Measurements from ENCODE around the gene SERBP1.
"Not testable (repeated sequence)": the region's sequence is repeated elsewhere in the genome, so short reads cannot be mapped to it uniquely, and the experiment has no call there.

The SERBP1 gene

DNA sequence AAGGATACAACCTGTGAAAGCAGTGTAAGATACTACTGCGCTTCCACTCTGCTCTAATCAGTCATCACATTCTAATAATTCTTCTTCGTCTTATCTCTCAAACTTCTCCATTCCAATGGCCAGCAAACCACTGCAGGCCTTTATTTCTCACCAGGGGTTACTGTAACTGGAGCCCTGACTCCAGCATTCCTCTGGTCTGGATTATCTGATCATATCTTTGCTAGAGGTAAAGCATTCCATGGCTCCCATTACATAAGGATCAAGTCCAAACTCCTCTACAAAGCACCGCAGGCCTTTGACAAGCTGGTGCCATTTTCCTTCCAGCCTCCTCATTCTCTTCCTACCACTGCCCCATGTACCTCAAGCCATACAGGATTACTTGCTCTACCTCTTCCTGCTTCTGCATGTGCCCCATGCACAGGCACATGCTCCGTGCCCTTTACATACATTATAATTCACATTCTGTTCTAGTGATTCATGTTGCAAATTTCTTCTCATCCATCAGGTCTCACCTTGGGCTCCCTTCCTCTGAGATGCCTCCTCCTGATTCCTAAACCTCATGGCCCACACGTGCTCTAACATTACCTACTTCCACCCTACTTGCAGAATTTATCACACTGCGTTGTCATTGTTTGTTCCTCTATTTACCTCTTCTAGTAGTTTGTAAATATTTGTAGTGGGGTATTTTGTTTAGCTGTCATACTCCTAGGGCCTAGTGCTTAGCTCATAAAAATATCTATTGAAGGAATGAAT is 9.3 kb upstream of the SERBP1 start:
- DNase-seq = no peak

DNA sequence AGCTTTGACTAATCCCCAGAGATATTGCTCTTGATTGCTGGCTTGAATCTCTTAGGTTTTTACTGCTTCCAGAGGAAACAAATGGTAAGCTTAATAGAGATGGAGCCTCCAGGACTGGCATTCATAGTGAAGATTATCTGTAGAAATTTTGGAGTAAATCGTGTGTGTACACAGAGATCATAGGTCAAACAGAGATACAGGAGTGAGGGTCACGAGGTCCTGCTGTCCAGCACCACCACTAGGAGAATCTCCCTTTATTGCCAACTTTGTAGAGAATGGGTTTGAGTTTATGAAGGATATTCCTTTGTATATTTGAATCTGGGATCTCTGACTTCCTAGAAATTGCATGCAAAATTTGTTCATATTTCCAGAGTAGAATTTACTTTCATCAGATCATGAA is 7.8 kb upstream of the SERBP1 start:
- DNase-seq = no peak

DNA sequence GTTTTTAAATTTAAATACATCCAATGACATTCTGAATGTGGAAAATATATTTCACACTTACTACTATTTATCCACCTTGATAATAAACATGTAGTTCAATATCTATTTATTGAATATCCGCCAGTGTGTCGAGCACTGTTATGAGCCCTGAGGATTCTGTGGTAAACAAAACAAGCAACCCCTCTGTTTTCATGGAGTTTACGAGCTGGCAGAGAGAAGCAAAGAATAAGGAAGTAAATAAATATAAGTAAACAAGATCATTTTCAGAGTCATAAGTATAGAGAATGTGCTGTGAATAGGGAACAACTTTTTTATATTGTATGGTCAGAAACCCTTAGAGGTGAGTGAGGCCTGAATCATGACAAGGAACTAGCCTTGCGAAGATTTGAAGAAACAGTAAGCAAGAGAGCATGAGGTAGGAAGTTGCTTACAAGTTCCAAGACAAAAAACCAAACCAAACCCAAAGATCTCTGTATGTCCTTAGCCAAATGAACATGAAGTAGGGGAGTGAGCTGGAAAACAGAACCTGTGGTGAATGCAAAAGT is 6.4 kb upstream of the SERBP1 start:
- no peak for DNase-seq

DNA sequence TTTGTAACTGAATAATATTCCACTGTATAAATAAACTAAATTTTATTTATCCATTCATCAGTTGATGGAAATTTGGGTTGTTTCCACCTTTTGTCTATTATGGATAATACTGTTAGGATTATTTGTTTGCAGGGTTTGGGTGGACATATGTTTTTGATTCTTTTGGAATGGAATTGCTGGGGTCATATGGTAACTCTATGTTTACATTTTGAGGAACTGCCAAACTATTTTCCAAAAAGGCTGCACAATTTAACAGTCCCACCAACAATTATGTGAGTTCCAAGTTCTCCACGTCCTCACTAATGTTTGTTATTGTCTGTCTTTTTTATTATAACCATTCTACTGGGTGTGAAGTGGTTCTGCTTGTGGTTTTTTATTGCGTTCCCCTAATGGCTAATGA is 4.3 kb upstream of the SERBP1 start:
- DNase-seq = no peak

DNA sequence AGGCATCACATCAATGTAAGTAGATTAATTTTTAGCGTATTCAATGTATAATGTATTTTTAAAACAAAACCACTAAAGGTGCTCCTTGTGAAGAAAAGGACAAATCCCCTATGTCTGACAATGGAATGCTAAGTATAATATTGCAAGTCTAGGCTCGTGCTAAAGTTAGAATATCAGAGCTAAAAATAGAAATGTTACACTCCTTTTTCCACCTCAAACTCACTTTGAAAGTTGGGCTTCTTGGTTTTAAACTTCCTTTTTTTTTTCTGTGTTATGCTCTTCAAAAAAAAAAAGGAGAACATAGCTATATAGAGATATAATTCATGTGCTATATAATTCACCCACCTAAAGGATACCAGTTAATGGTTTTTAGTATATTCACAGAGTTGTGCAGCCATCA is 3.6 kb upstream of the SERBP1 start:
- no peak for DNase-seq

DNA sequence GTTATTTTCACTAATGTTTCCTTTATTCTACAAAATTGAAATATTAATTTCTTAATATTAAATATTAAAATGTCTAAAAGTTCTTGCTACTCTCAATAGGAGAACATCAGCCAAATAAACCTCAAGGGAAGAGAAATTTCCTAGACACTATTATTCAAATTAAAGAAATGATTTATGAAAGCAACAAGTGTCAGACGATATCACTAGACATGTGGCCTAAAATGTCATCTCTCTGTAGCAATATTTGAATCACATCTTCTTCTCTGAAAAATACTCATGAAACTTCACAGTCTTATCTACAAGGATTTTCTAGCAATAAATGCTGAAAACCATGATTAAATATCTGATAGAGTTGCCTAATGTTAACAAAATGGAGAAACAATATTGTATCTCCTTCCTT is 2.5 kb upstream of the SERBP1 start:
- DNase-seq = no peak

DNA sequence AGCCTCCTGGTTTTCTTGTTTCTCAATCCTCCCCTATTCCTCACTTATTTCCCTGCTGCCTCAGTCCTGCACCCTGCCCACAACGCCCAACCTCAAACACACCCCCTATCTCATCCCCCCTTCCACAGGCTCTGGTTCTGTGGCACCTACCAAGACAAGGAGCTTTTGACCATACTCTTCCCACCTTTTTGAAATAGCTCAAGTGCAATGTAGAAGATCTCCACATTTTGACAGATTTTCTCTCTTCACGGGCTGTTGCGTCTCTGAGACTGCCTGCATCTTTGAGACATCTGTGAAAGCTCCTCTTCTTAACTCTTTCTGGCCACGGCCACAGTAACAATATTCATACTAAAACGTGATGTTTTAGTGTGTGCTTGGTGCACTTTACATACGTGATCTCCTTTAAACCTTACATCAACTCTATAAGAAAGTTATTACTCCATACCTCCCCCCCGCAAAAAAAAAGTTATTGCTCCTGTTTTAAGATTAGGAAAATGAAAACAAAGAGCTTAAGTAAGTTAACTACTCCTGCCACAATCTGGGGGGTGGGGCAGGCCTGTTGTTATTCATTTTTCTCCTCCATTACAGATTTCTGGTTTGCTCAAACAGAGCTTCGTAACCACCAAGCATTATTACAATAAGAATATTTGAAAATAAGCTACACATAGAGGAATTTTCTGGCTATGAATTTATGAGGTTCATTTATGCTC is 1.8 kb upstream of the SERBP1 start:
- DNase-seq = no peak

DNA sequence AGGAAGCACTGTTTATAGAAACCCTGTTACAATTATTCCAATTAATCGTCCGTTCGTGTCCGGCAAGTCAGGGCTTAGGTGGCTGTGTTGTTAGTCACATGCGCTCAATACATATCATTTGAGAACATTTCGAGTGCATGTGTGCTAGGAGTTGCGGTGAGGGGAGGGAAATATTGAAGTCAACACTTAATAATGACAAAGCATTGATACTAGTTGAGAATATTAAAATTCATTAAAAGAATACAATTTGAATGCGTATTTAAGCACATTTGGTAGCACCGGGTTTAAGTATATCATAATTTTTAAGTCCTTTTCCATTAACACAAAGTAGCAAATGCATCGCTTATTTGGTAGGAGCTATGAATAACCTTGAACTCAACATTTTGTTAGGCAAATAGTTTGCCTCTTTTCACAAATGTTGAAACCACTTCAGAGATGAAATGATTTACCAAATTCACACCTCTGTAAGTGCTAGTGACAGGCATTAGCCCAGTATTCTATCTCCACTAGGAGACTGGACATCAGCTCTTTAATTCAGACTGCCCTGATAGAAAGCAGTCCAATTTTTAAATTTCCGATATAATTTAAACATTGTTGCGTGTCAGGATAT is 1.1 kb upstream of the SERBP1 start:
- no peak for DNase-seq

DNA sequence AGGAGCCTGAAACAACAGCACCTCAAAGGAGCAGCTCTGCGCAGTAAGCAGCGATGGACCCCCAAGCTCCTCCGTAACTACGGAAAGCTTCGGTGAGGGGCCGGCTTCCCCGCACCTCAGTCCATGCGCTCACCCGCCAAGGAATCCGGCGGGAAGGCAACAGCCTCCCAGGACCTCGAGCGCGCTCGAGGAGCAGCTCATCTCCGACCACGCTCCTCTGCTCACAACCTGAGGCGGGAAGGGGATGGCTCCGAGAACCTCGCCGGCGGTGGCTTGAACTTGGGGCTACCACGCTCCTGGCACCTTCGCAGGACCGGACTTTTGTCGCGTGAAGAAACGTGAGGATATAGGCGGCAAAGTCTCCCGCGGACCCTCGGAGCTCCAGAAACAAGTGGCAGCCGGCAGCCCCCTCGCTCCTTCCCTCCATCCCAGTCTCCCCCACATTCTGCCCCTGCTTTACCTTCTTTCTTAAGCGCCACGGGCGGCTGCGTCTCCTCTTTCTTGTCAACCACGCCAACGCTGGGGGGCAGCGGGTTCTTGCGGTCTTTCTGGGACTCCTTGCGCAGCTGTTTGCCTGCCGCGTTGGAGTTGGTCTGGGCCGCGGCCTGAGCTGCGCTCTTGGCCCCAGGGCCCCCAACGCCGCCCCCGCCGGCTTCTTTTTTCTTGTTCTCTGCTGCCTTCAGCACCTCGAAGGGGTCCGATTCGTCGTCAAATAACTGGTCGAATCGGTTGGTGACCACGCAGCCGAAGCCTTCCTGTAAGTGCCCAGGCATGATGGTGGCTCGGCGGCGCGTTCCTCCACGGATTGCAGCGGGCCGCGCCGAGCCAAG is 459 bp downstream of the SERBP1 start:
- DNase-seq = peak in 4 of 5 donors; percentile 6 to 45 (median 22)

DNA sequence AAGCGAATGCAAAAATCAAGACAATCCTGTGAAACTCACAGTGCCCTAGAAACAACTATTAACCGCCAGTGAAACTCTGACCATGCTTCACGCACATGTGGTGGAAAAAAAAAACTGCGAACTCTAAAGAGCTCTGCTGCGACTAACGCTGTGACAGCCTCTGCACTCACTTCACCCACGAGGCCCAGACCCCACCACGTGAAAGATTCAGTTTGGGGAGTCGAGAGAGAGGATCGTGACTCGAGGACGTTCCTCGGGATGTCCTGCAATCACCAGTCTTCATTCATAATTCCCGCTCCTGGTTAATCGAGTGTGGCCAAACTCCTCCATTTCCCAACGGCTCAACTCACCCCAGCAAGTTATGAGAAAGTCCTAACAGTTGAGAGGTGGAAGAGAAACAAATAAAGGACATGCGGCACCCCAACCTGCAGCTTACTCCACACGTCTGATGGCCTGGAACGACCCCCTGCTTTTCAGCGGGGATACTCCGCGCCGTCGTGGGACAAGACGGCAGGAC is 1.1 kb downstream of the SERBP1 start:
- DNase-seq = peak in 4 of 5 donors; percentile 12 to 43 (median 18)

DNA sequence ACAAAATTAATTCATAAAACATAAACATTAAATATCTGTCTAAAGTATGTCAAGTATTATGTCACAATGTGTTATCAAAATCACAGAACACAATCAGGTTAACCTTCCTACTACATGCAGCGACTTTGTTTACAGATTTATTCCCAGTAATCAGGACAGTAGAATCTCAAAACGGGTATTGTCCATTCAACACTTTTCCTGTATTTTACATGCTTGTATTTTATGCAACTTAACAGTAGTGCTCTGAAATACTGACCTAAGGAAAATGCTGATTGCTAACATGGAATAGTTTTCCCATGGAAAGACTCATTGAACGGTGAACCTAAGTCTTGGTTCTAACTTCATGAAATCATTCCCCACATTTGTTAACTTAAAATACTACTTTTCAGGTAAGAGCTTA is 2.3 kb downstream of the SERBP1 start:
- no peak for DNase-seq

DNA sequence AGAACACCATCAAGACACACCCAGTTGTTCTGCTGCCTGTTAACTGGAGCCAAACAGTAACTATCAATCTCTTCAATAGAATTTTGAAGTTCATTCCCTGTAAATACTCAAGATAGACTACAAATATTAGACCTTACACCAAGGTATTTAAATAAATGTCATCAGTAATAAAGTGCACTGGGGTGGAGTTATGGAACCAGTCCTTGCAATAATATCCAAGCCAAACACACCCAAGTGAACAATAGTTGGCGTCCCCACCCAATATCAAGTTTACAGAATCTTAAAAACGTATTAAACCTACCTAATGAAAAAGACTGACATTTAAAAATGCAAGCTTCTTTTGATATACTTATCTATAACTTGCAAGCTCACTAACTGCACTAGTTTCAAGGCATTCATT is 2.7 kb downstream of the SERBP1 start:
- DNase-seq = no peak

DNA sequence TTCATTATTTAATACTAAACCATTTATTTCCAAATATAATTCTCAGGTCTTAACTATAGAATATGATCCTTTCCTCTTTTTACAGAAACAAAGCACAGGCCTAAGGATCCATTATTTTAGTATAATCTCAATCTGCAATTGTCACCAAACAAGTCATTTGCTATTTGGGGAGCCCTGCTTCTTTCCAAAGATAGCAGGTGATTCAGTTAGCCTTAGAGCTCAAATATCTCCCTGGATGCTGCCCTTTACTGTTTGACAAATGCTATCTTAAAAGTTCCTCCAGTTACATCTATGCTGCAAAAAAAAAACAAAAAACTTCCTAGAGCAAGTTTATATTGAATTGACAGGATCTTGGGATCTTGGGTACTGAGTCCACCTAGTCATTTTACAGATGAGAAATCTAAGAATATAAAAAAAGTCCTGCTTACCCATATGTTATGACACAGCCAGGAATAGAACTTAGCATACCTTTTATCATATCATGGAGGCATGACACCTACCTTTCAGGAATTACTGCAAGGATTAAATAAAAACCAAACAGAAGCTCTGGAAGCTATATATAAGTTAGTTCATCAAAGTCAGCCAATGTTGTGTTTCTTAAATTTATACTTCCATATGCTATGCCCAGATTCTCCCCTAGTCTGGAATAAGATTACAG is 9.2 kb downstream of the SERBP1 start:
- no peak for DNase-seq

DNA sequence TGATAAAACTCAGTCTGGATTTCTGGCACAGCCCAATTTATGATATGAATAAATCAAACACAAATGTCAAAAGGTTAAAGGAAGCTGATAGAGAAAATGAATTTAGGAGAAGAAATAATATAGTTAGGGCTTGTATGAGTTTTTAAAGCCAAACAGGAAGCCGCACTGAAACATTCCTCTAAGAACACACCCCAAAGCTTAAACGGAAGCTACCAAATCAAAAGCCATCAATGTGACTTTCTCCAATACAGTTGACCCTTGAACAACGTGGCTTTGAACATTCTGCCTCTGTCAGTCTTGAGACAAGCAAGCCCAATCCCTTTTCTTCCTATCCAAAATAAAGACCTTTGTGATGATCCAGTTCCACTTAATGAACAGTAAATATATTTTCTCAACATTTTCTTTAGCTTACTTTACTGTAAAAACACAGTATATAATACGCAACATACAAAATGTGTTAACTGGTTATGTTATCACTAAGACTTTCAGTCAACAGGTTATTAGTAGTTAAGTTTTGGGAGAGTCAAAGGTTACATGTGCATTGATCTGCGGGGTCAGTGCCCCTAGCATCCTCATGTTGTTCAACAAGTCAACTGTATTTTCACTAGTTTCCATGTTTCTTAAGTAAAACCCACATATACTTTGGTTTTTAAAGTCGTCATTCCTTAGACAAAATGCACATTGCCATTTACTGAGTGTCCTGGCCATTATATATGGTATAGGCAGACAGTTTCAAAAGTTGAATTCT is 11.2 kb downstream of the SERBP1 start:
- DNase-seq = no peak

DNA sequence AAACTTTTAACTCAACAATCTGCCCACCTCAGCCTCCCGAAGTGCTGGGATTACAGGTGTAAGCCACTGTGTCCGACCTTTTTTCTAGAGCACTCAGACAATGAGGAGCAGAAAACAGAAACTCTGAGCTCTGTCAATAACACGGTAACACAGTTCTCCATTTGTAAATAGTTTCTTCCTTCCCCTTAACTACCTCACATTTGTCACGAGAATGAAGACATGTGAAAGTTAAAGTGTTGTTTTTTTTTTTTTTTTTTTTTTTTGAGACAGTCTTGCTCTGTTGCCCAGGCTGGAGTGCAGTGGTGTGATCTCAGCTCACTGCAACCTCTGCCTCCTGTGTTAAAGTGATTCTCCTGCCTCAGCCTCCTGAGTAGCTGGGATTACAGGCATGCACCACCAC is 12.5 kb downstream of the SERBP1 start:
- not testable (repeated sequence) for DNase-seq

DNA sequence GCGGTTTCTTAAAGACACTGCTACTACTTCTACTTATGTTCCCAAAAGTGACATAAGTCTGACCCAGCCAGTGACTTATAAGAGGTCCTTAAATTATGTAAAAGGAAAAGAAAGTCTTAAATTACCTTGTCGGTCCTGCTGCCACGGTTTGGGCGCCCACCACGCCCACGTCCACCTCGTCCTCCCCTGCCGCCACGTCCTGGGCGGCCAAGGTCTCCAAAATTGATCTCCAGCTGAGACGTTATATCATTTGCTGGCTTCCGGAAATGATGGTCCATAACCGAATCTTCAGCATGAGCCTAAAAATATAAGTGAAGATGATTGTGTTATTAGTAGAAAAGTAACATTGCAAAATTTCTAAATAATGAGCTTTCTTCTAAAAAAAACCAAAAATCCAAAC is 15.2 kb downstream of the SERBP1 start:
- DNase-seq = no peak

DNA sequence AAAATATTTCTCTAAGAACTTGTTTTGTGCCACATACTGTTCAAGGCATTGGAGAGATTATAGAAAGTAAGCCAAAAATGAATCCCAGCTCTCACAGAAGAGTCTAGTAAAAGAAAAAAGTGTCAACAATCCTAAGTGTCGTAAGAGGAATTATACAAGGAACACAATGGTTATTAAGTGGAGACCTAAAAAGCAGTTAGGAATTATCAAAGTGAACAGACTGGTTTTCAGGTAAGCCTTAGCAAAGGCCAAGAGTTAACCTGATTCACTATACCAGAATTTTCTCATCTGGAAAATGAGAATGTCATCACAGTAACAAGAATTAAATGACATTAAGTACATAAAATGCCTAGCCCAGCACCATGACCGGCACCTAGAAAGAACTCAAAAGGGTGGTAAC is 15.6 kb downstream of the SERBP1 start:
- no peak for DNase-seq

DNA sequence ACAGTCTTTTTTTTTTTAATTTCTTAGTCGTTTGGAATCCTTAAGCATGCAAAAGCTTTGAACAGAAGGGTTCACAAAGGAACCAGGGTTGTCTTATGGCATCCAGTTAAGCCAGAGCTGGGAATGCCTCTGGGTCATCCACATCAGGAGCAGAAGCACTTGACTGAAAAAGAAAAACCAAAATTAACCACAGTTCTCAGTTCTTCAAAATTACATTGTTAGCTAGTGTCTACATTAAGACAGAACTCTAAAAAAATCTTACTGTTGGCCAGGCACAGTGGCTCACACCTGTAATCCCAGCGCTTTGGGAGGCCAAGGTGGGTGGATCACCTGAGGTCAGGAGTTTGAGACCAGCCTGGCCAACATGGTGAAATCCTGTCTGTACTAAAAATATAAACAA is 17.1 kb downstream of the SERBP1 start:
- not testable (repeated sequence) for DNase-seq

DNA sequence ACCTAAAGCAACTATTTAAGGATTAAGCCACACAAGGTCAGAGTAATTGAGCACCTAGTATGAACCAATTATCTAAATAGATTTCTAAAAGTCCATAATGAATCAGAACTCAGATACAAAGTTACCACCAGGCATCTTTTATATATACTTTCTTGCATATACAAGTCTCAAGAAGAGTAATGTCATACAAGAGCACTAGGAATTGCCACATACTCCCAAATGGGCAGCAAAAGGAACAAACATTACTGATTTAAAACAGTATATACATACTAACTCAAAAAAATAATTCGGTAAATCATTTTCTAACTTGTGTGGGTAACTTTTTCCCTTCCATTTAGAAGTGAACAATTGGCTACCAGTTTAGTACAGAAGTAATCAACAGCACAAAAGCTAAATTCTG is 22.1 kb downstream of the SERBP1 start:
- DNase-seq = no peak

DNA sequence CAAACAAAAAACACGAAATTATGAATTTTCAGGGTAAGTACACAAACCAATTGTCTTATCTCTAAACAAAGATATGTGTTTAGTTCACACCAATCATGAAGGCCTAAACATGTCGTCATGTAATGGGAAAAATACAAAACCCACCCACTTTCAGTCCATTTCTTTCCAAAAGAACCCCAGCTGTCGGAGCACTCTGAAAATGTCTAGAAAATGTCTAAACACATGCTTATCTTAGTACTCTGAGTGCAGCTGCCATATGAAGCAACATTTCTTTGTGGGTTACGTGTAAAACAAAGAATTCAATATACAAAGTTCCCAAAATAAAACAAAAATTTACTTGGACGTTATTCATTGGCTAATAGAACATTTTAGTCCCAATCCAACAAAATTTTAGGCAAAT is 22.7 kb downstream of the SERBP1 start:
- DNase-seq = no peak
